PC-9 (cell line): ENCODE data around the gene ALAS2. TPM values are rescaled to one million over a fixed set of nuclear protein-coding genes. Genes with fewer than 3 reads are reported as not detected.

ENCODE experiments used
- BruUV-seq: library from RNA; stranded (reverse); fragments of 400-500 nt; replicated peaks from 2 replicates; lab custom pipeline; 2021; lab: Mats Ljungman, UMichigan
- CTCF ChIA-PET: fragments of 300-600 bp; sonication (Branson Sonifier 250); formaldehyde crosslinking; loops from one replicate; lab custom pipeline; 2022; ENCODE audit warnings: antibody characterized with exemption; lab: Charles Lee
- POLR2A ChIA-PET: fragments of 300-600 bp; sonication (Branson Sonifier 250); formaldehyde crosslinking; loops from one replicate; lab custom pipeline; 2022; ENCODE audit warnings: antibody characterized with exemption; ENCODE audit not compliant: unreplicated experiment; lab: Charles Lee
- DNase-seq, 2 experiments: peaks; one replicate each; pipeline versions ENCODE4 v3.0.0 to v3.0.0-alpha.2; 2015 to 2022; ENCODE audit warnings: mixed read lengths in 1 of 2
- H2AFZ ChIP-seq: fragments of 200-600 bp; sonication (generic); 2 replicates; pipeline ENCODE4 v1.8.1; 2017; ENCODE audit warnings: antibody characterized with exemption
- H3F3A ChIP-seq: fragments of 200-600 bp; sonication (generic); 2 replicates; pipeline ENCODE4 v1.8.1; 2017; ENCODE audit warnings: antibody characterized with exemption, mild to moderate bottlenecking, low read depth; ENCODE audit not compliant: insufficient read depth
- H3K27ac ChIP-seq: fragments of 200-600 bp; sonication (generic); 2 replicates; pipeline ENCODE4 v1.6.1; 2016; ENCODE audit warnings: mixed run types
- H3K27me3 ChIP-seq: fragments of 200-600 bp; sonication (generic); 2 replicates; pipeline ENCODE4 v1.6.1; 2016; ENCODE audit warnings: low read depth, mixed run types; ENCODE audit not compliant: insufficient read depth
- H3K36me3 ChIP-seq: fragments of 200-600 bp; sonication (generic); 2 replicates; pipeline ENCODE4 v1.6.1; 2016; ENCODE audit warnings: low read depth, mixed run types
- H3K4me1 ChIP-seq: fragments of 200-600 bp; sonication (generic); replicated peaks from 2 replicates; pipeline ENCODE4 v1.6.1; 2016; ENCODE audit warnings: mixed run types; ENCODE audit not compliant: insufficient read depth
- H3K4me2 ChIP-seq: fragments of 200-600 bp; sonication (generic); 2 replicates; pipeline ENCODE4 v1.6.1; 2017; ENCODE audit warnings: mixed run types
- H3K4me3 ChIP-seq: fragments of 200-600 bp; sonication (generic); 2 replicates; pipeline ENCODE4 v1.6.1; 2016; ENCODE audit warnings: mixed run types
- H3K79me2 ChIP-seq: fragments of 200-600 bp; sonication (generic); 2 replicates; pipeline ENCODE4 v1.6.1; 2017; ENCODE audit warnings: low read depth, mixed run types
- H3K9me2 ChIP-seq: fragments of 200-600 bp; sonication (generic); 2 replicates; pipeline ENCODE4 v1.8.1; 2017; ENCODE audit warnings: mild to moderate bottlenecking; ENCODE audit not compliant: insufficient read depth
- H3K9me3 ChIP-seq: fragments of 200-600 bp; sonication (generic); 2 replicates; pipeline ENCODE4 v1.8.1; 2016; ENCODE audit warnings: low read depth; ENCODE audit not compliant: insufficient read depth
- H4K20me1 ChIP-seq: fragments of 200-600 bp; sonication (generic); 2 replicates; pipeline ENCODE4 v1.8.1; 2017; ENCODE audit not compliant: insufficient read depth
- CTCF ChIP-seq: fragments of 200-600 bp; sonication (generic); conservative IDR thresholded peaks from 2 replicates; pipeline ENCODE4 v1.6.1; 2017; ENCODE audit warnings: mixed run types, antibody characterized with exemption, mild to moderate bottlenecking, moderate library complexity
- EZH2 ChIP-seq: fragments of 200-600 bp; sonication (generic); IDR thresholded peaks from 2 replicates; pipeline ENCODE4 v1.8.0; 2017; ENCODE audit warnings: antibody characterized with exemption, low read depth
- intact Hi-C: fragments of 100-400 bp; cut with micrococcal nuclease; formaldehyde crosslinking; loops from one replicate; pipeline ENCODE4 v1.10.0; 2022; ENCODE audit not compliant: unreplicated experiment
- total RNA-seq: library from RNA; stranded (reverse); gene quantifications from 2 replicates; pipeline ENCODE4 v1.2.3, GENCODE V29; 2021

The ALAS2 gene
- total RNA-seq, 1 experiment from 2014 or later = not detected

GRCh38 chrX:55041514-55041913, 10.7 kb upstream of the ALAS2 start:
- Histone ChIP-seq H3K9me2 (no peaks in the 10 kb centered on the region), H3K36me3 (no peaks in the 10 kb centered on the region), H3F3A (0 out of 2 replicates have a peak, but pooled peaks cover 3% of the 10 kb centered on the region), H3K79me2 (no peaks in the 10 kb centered on the region), H3K9me3 (no peaks in the 10 kb centered on the region), H3K4me1 (peaks cover 15% of the 10 kb centered on the region; the same call in 1 of the 2 replicates), H3K4me2 (no peak overlapping the region), H3K27ac (no peak overlapping the region), H4K20me1 (no peaks in the 10 kb centered on the region), H2AFZ (no peak overlapping the region), H3K27me3 (no peaks in the 10 kb centered on the region), H3K4me3 (no peak overlapping the region)
- intact Hi-C loops = no loop called here
- ChIA-PET CTCF (no interaction called here), POLR2A (no interaction called here)
- TF ChIP-seq EZH2 (no peak), CTCF (no peak)
- no TSS peak for BruUV-seq
- DNase-seq = no peak

GRCh38 chrX:55039471-55039870, 8.7 kb upstream of the ALAS2 start:
- Histone ChIP-seq H2AFZ (no peak overlapping the region), H3K27ac (0 out of 2 replicates have a peak overlapping the region, but pooled peaks have one; percentile 29), H3K36me3 (no peaks in the 10 kb centered on the region), H4K20me1 (no peaks in the 10 kb centered on the region), H3K27me3 (no peaks in the 10 kb centered on the region), H3F3A (0 out of 2 replicates have a peak, but pooled peaks cover 3% of the 10 kb centered on the region), H3K4me3 (no peak overlapping the region), H3K9me3 (no peaks in the 10 kb centered on the region), H3K4me2 (peak overlapping the region; percentile 49), H3K79me2 (no peaks in the 10 kb centered on the region), H3K9me2 (no peaks in the 10 kb centered on the region), H3K4me1 (peaks cover 15% of the 10 kb centered on the region; the same call in 1 of the 2 replicates)
- ChIA-PET POLR2A (no interaction called here), CTCF (no interaction called here)
- peak in 1 of 2 experiments; percentile 77 for DNase-seq
- intact Hi-C loops = no loop called here
- no peak for TF ChIP-seq CTCF
- TF ChIP-seq EZH2 = no peak
- BruUV-seq = no TSS peak

GRCh38 chrX:55033429-55033828, 2.7 kb upstream of the ALAS2 start:
- no peak overlapping the region for H3K4me2 ChIP-seq
- DNase-seq = no peak
- intact Hi-C loops = no loop called here
- H3K4me3 ChIP-seq = no peak overlapping the region
- H3F3A ChIP-seq = no peaks in the 10 kb centered on the region
- no peaks in the 10 kb centered on the region for H3K27me3 ChIP-seq
- POLR2A ChIA-PET = no interaction called here
- BruUV-seq = no TSS peak
- H4K20me1 ChIP-seq = no peaks in the 10 kb centered on the region
- TF ChIP-seq CTCF (no peak), EZH2 (no peak)
- no peaks in the 10 kb centered on the region for H3K79me2 ChIP-seq
- no peaks in the 10 kb centered on the region for H3K9me2 ChIP-seq
- CTCF ChIA-PET = no interaction called here
- H2AFZ ChIP-seq = no peak overlapping the region
- H3K27ac ChIP-seq = no peak overlapping the region
- H3K36me3 ChIP-seq = no peaks in the 10 kb centered on the region
- H3K4me1 ChIP-seq = no peaks in the 10 kb centered on the region
- no peaks in the 10 kb centered on the region for H3K9me3 ChIP-seq
